GM18907 (cell line): ENCODE results near the gene PRSS38.

Source experiments
- ATAC-seq: cut with Tn5 transposase; IDR thresholded peaks from one replicate; pipeline ENCODE4 v1.9.1; 2021; ENCODE audit warnings: mild to moderate bottlenecking, moderate library complexity; ENCODE audit not compliant: unreplicated experiment

Gene PRSS38

GRCh38 chr1:227893949-227894721 lies 78.7 kb downstream of the PRSS38 start:
- ATAC-seq, result no peak

DNA sequence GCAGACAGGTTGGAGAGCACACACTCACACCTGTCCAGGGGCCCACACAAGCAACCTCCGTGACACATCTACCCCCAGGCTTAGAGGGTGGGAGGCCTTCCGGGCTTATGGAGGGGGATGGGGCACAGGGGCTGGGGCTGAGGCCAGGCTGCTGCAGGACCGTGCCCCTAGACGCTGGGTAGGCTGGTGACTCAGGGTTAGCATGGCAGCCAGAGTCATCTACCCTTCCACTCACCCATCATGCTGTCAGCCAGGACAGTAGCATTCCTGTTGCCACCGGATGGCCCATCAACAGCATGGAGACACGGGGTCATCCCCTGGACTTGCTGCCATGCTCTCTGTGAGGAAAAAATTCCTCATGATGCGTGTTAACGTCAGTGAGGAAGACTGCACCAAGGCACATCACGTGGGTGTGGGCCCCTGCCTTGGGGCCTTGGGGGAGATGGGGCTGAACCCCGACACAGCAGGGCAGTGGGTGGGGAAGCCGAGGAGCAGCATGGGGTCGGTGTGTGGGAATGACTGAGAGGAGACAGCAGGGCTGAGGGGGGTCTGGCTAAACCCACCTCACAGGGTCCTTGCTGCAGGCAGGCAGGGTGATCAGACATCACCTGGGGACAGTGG lies 79.5 kb downstream of the PRSS38 start:
- ATAC-seq, result no peak
